HepG2 (cell line): ENCODE data around the gene ILRUN. TPM values are rescaled to one million over a fixed set of nuclear protein-coding genes. Genes with fewer than 3 reads are reported as not detected.

Experiments used
- AGO2 ChIP-seq: fragments of 200-400 bp; formaldehyde crosslinking; optimal IDR thresholded peaks from 2 replicates; pipeline ENCODE3; 2017; ENCODE audit warnings: mild to moderate bottlenecking, low read depth, low read length, moderate library complexity
- ELF4 ChIP-seq: sonication (generic); formaldehyde crosslinking; IDR thresholded peaks from 2 replicates; pipeline ENCODE4 v1.5.0; 2020; ENCODE audit warnings: missing genetic modification reagents, mild to moderate bottlenecking, moderate library complexity, borderline replicate concordance
- EZH2 ChIP-seq: conservative IDR thresholded peaks from 2 replicates; pipeline ENCODE4 v1.6.1; 2012; ENCODE audit warnings: mild to moderate bottlenecking, low read depth, low read length, moderate library complexity
- FOXA3 ChIP-seq: IDR thresholded peaks from 2 replicates; pipeline ENCODE4 v1.6.1; 2016; ENCODE audit warnings: missing genetic modification reagents, missing compliant biosample characterization
- KLF11 ChIP-seq: IDR thresholded peaks from 2 replicates; pipeline ENCODE4 v1.6.1; 2016; ENCODE audit warnings: missing compliant biosample characterization
- KMT2B ChIP-seq: IDR thresholded peaks from 2 replicates; pipeline ENCODE4 v1.6.1; 2016; ENCODE audit warnings: missing genetic modification reagents, missing compliant biosample characterization
- MLLT10 ChIP-seq: sonication (generic); formaldehyde crosslinking; IDR thresholded peaks from 2 replicates; pipeline ENCODE4 v1.4.0; 2020; ENCODE audit warnings: missing genetic modification reagents
- MTA3 ChIP-seq: sonication (generic); formaldehyde crosslinking; IDR thresholded peaks from 2 replicates; pipeline ENCODE4 v1.4.0; 2020; ENCODE audit warnings: missing genetic modification reagents
- NKX3-1 ChIP-seq: sonication (generic); formaldehyde crosslinking; IDR thresholded peaks from 2 replicates; pipeline ENCODE4 v1.5.0; 2020; ENCODE audit warnings: missing genetic modification reagents
- SMAD3 ChIP-seq: sonication (generic); formaldehyde crosslinking; IDR thresholded peaks from 2 replicates; pipeline ENCODE4 v1.4.0; 2020; ENCODE audit warnings: missing genetic modification reagents
- SRSF1 ChIP-seq: fragments of 200-400 bp; formaldehyde crosslinking; optimal IDR thresholded peaks from 2 replicates; pipeline ENCODE3; 2017; ENCODE audit warnings: mild to moderate bottlenecking, low read depth, low read length, moderate library complexity
- TBX3 ChIP-seq: fragments of 450-650 bp; IDR thresholded peaks from 2 replicates; pipeline ENCODE4 v1.6.1; 2017; ENCODE audit warnings: antibody characterized with exemption, mild to moderate bottlenecking, inconsistent platforms, borderline replicate concordance
- TFE3 ChIP-seq: IDR thresholded peaks from 2 replicates; pipeline ENCODE4 v1.6.1; 2016
- ZNF441 ChIP-seq: sonication (generic); formaldehyde crosslinking; IDR thresholded peaks from 2 replicates; pipeline ENCODE4 v1.7.0; 2021; ENCODE audit warnings: missing genetic modification reagents, borderline replicate concordance
- ZNF609 ChIP-seq: sonication (generic); formaldehyde crosslinking; IDR thresholded peaks from 2 replicates; pipeline ENCODE4 v1.4.0; 2020; ENCODE audit warnings: mild to moderate bottlenecking, missing genetic modification reagents, borderline replicate concordance
- polyA plus RNA-seq, 8 experiments: library from polyadenylated mRNA; depleted of rRNA in 3 of 8; stranded (reverse) in 7 of 8; unstranded in 1 of 8; fragments of >200 nt; fragmentation: Illumina TruSeq in 4 of 8; extraction: Trizol in 4 of 8; gene quantifications; 2 replicates each; pipeline versions ENCODE4 v1.2.1 to v1.2.3, GENCODE V29; 2011 to 2016; ENCODE audit warnings: low read depth in 4 of 8, missing spikeins in 1 of 8, mixed read lengths in 1 of 8; ENCODE audit not compliant: insufficient read depth in 1 of 8
- total RNA-seq, 5 experiments: library from RNA; depleted of rRNA; stranded (reverse); fragments of >200 nt; fragmentation: Illumina TruSeq; extraction: Trizol; gene quantifications; 2 replicates each; pipeline ENCODE4 v1.2.3, GENCODE V29; 2016; ENCODE audit warnings: low read depth in 1 of 5
- TF ChIP-seq, protein P1 (sequence below): sonication (generic); formaldehyde crosslinking; IDR thresholded peaks from 2 replicates; pipeline ENCODE4 v1.4.0; 2020; ENCODE audit warnings: low read depth, mild to moderate bottlenecking, missing genetic modification reagents
- TF ChIP-seq, protein P2 (sequence below): sonication (generic); formaldehyde crosslinking; IDR thresholded peaks from 2 replicates; pipeline ENCODE4 v1.5.0; 2020; ENCODE audit warnings: mild to moderate bottlenecking, missing genetic modification reagents
- TF ChIP-seq, protein P3 (sequence below): sonication (generic); formaldehyde crosslinking; IDR thresholded peaks from 2 replicates; pipeline ENCODE4 v1.8.1; 2023; ENCODE audit warnings: mild to moderate bottlenecking, moderate library complexity, missing genetic modification reagents
- TF ChIP-seq, protein P4 (sequence below): sonication (generic); formaldehyde crosslinking; IDR thresholded peaks from 2 replicates; pipeline ENCODE4 v1.4.0; 2020; ENCODE audit warnings: low read depth, mild to moderate bottlenecking, missing genetic modification reagents

ILRUN gene
- total and polyA plus RNA-seq, 2 of the 13 experiments (the other 11 are each of a cell fraction or from before 2014, with no cell fraction given), result 45.5 to 66.6 TPM

DNA sequence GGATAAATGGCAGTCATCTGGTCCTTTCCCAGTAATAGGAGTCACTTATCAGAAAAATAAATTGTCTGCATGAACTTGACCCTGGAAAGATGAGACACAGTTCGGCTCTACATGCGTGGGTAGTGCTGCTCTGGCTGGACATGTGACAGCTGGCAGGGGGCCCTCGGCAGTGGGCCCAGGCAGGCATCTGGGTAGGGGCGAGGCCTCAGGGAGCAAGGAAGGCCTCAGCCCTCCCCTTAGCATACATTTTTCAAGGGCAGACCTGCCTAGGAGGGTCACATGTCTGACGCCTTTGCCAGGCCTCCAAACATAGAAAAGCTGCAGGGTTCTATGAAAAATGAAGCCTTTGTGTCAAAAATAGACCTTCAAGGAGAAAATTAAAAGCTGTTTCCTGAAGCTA, 12.8 kb upstream of the ILRUN start (continued):
- no peak for TF ChIP-seq EZH2
- no peak for TF ChIP-seq KMT2B
- peak; percentile 59; the same call in 1 of the 2 replicates for TF ChIP-seq TFE3 (CRISPR knock-in tag)
- TF ChIP-seq ZNF441, result no peak
- TF ChIP-seq MLLT10 (CRISPR knock-in tag), result no peak
- TF ChIP-seq, protein P1, sequence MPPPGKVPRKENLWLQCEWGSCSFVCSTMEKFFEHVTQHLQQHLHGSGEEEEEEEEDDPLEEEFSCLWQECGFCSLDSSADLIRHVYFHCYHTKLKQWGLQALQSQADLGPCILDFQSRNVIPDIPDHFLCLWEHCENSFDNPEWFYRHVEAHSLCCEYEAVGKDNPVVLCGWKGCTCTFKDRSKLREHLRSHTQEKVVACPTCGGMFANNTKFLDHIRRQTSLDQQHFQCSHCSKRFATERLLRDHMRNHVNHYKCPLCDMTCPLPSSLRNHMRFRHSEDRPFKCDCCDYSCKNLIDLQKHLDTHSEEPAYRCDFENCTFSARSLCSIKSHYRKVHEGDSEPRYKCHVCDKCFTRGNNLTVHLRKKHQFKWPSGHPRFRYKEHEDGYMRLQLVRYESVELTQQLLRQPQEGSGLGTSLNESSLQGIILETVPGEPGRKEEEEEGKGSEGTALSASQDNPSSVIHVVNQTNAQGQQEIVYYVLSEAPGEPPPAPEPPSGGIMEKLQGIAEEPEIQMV (CRISPR knock-in tag), result no peak
- TF ChIP-seq SMAD3, result no peak
- 0 out of 2 replicates have a peak, but pooled peaks have one; percentile 5 for TF ChIP-seq FOXA3 (CRISPR knock-in tag)
- TF ChIP-seq, protein P2, sequence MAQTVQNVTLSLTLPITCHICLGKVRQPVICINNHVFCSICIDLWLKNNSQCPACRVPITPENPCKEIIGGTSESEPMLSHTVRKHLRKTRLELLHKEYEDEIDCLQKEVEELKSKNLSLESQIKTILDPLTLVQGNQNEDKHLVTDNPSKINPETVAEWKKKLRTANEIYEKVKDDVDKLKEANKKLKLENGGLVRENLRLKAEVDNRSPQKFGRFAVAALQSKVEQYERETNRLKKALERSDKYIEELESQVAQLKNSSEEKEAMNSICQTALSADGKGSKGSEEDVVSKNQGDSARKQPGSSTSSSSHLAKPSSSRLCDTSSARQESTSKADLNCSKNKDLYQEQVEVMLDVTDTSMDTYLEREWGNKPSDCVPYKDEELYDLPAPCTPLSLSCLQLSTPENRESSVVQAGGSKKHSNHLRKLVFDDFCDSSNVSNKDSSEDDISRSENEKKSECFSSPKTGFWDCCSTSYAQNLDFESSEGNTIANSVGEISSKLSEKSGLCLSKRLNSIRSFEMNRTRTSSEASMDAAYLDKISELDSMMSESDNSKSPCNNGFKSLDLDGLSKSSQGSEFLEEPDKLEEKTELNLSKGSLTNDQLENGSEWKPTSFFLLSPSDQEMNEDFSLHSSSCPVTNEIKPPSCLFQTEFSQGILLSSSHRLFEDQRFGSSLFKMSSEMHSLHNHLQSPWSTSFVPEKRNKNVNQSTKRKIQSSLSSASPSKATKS, result no peak
- no peak for TF ChIP-seq TBX3
- TF ChIP-seq, protein P3, sequence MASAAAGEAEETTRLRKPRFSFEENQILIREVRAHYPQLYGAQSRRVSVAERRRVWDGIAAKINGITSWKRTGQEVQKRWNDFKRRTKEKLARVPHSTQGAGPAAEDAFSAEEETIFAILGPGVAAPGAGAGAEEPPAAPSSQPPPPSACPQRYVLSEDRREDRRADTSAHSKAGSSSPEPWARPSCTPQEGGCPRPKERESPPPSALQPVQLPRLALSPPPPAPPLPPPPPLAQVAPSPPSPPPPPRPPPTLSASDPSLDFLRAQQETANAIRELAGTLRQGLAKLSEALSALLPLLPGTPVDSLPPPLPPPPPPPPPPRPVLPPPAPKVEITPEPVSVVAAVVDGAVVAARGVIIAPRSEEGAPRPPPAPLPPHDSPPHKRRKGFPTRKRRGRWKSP (CRISPR knock-in tag), result no peak
- no peak for TF ChIP-seq ELF4 (CRISPR knock-in tag)
- no peak for TF ChIP-seq SRSF1
- no peak for TF ChIP-seq AGO2
- no peak for TF ChIP-seq KLF11 (CRISPR knock-in tag)
- no peak for TF ChIP-seq MTA3
- TF ChIP-seq NKX3-1, result no peak
- TF ChIP-seq, protein P4, sequence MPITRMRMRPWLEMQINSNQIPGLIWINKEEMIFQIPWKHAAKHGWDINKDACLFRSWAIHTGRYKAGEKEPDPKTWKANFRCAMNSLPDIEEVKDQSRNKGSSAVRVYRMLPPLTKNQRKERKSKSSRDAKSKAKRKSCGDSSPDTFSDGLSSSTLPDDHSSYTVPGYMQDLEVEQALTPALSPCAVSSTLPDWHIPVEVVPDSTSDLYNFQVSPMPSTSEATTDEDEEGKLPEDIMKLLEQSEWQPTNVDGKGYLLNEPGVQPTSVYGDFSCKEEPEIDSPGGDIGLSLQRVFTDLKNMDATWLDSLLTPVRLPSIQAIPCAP (CRISPR knock-in tag), result no peak
- 0 out of 2 replicates have a peak, but pooled peaks have one; percentile 7 for TF ChIP-seq ZNF609 (CRISPR knock-in tag)
